IMR-90 (cell line): ENCODE results near the gene ARFGAP2. TPM values are rescaled to one million over a fixed set of nuclear protein-coding genes. Genes with fewer than 3 reads are reported as not detected.

Experiments
- ATAC-seq: fragments of 200-7000 bp; cut with Tn5 transposase; 2 replicates; pipeline ENCODE4 v1.9.1; 2020; ENCODE audit warnings: low read depth, mild to moderate bottlenecking, moderate library complexity
- BruUV-seq: library from RNA; stranded (reverse); fragments of 400-500 nt; replicated peaks from 2 replicates; lab custom pipeline; 2021; lab: Mats Ljungman, UMichigan
- CTCF ChIA-PET: fragments of 300-600 bp; formaldehyde crosslinking; extraction: SDS; loops from one replicate; lab custom pipeline; 2021; ENCODE audit warnings: antibody characterized with exemption; lab: Yijun Ruan, JAX
- POLR2A ChIA-PET: fragments of 300-600 bp; sonication (Branson Sonifier 250); formaldehyde crosslinking; loops from one replicate; lab custom pipeline; 2022; ENCODE audit warnings: antibody characterized with exemption; ENCODE audit not compliant: unreplicated experiment; lab: Charles Lee
- DNase-seq: peaks from one replicate; pipeline ENCODE4 v3.0.0; 2013
- H2AFZ ChIP-seq: replicated peaks from 2 replicates; pipeline ENCODE3; 2013; ENCODE audit warnings: low read length, mild to moderate bottlenecking; ENCODE audit not compliant: poor library complexity
- H2AK5ac ChIP-seq: 2 replicates; pipeline ENCODE4 v1.6.1; 2013; ENCODE audit warnings: low read depth, low read length, inconsistent platforms
- H2AK9ac ChIP-seq: replicated peaks from 2 replicates; pipeline ENCODE3; 2013; ENCODE audit warnings: mild to moderate bottlenecking, low read depth, low read length, moderate library complexity; ENCODE audit not compliant: poor library complexity
- H2BK120ac ChIP-seq: 2 replicates; pipeline ENCODE4 v1.6.1; 2013; ENCODE audit warnings: low read depth, low read length, inconsistent platforms
- H2BK15ac ChIP-seq: 3 replicates; pipeline ENCODE4 v1.6.1; 2013; ENCODE audit warnings: low read depth, low read length, inconsistent platforms
- H2BK20ac ChIP-seq: 2 replicates; pipeline ENCODE4 v1.6.1; 2013; ENCODE audit warnings: low read depth, mild to moderate bottlenecking, inconsistent platforms, low read length, moderate library complexity
- H2BK5ac ChIP-seq: 2 replicates; pipeline ENCODE4 v1.6.1; 2013; ENCODE audit warnings: mild to moderate bottlenecking, low read depth, low read length, inconsistent platforms; ENCODE audit not compliant: poor library complexity, severe bottlenecking
- H3K14ac ChIP-seq: replicated peaks from 2 replicates; pipeline ENCODE4 v1.6.1; 2013; ENCODE audit warnings: low read depth, low read length, inconsistent platforms
- H3K18ac ChIP-seq: 2 replicates; pipeline ENCODE4 v1.6.1; 2013; ENCODE audit warnings: low read depth, low read length, control low read depth
- H3K23ac ChIP-seq: 2 replicates; pipeline ENCODE4 v1.6.1; 2013; ENCODE audit warnings: low read depth, low read length, inconsistent platforms
- H3K27ac ChIP-seq: 2 replicates; pipeline ENCODE4 v1.5.1; 2013; ENCODE audit warnings: mild to moderate bottlenecking, control low read depth, low read length; ENCODE audit not compliant: insufficient read depth
- H3K27me3 ChIP-seq: 2 replicates; pipeline ENCODE4 v1.6.1; 2013; ENCODE audit warnings: low read length; ENCODE audit not compliant: control insufficient read depth, insufficient read depth
- H3K36me3 ChIP-seq: 2 replicates; pipeline ENCODE4 v1.6.1; 2013; ENCODE audit warnings: low read length, mixed read lengths; ENCODE audit not compliant: control insufficient read depth, insufficient read depth
- H3K4ac ChIP-seq: 2 replicates; pipeline ENCODE4 v1.6.1; 2013; ENCODE audit warnings: low read depth, low read length, inconsistent platforms
- H3K4me1 ChIP-seq: 2 replicates; pipeline ENCODE4 v1.6.1; 2013; ENCODE audit warnings: low read length, mixed read lengths; ENCODE audit not compliant: control insufficient read depth, insufficient read depth
- H3K4me2 ChIP-seq: 2 replicates; pipeline ENCODE4 v1.6.1; 2013; ENCODE audit warnings: low read depth, mild to moderate bottlenecking, control low read depth, low read length, moderate library complexity
- H3K4me3 ChIP-seq: 2 replicates; pipeline ENCODE4 v1.5.1; 2013; ENCODE audit warnings: low read depth, mild to moderate bottlenecking, control low read depth, low read length, moderate library complexity; ENCODE audit not compliant: insufficient read depth
- H3K56ac ChIP-seq: 2 replicates; pipeline ENCODE4 v1.6.1; 2013; ENCODE audit warnings: low read length, inconsistent platforms; ENCODE audit not compliant: insufficient read depth; ENCODE audit errors: extremely low read depth
- H3K79me1 ChIP-seq, 2 experiments: 2 replicates each; pipeline ENCODE4 v1.6.1; 2013; ENCODE audit warnings: low read length in 2 of 2, inconsistent platforms in 1 of 2, low read depth in 1 of 2
- H3K9ac ChIP-seq: 2 replicates; pipeline ENCODE4 v1.6.1; 2013; ENCODE audit warnings: low read depth, low read length, control low read depth
- H3K9me1 ChIP-seq: 2 replicates; pipeline ENCODE4 v1.6.1; 2013; ENCODE audit warnings: low read length, inconsistent platforms; ENCODE audit not compliant: insufficient read depth
- H3K9me3 ChIP-seq: 2 replicates; pipeline ENCODE4 v1.6.1; 2013; ENCODE audit warnings: low read length; ENCODE audit not compliant: control insufficient read depth, insufficient read depth
- H4K20me1 ChIP-seq: 2 replicates; pipeline ENCODE4 v1.6.1; 2013; ENCODE audit warnings: low read length, inconsistent platforms; ENCODE audit not compliant: insufficient read depth
- H4K5ac ChIP-seq: 2 replicates; pipeline ENCODE4 v1.6.1; 2013; ENCODE audit warnings: mild to moderate bottlenecking, low read depth, low read length, control low read depth
- H4K8ac ChIP-seq, 2 experiments: 2 replicates each; pipeline ENCODE4 v1.6.1; 2013; ENCODE audit warnings: low read depth in 2 of 2, low read length in 2 of 2, control low read depth in 1 of 2, inconsistent platforms in 1 of 2
- H4K91ac ChIP-seq: 2 replicates; pipeline ENCODE4 v1.6.1; 2013; ENCODE audit warnings: low read depth, low read length, inconsistent platforms; ENCODE audit not compliant: insufficient read depth
- BHLHE40 ChIP-seq: fragments of 150-350 bp; IDR thresholded peaks from 2 replicates; pipeline ENCODE4 v1.6.1; 2016; ENCODE audit warnings: mild to moderate bottlenecking, low read depth, low read length
- CEBPB ChIP-seq: IDR thresholded peaks from 2 replicates; pipeline ENCODE4 v1.6.1; 2012; ENCODE audit warnings: low read depth, low read length, improper control_type of control experiment
- CHD1 ChIP-seq: IDR thresholded peaks from 2 replicates; pipeline ENCODE4 v1.6.1; 2012; ENCODE audit warnings: low read depth, low read length, improper control_type of control experiment
- MAFK ChIP-seq: IDR thresholded peaks from 2 replicates; pipeline ENCODE4 v1.6.1; 2012; ENCODE audit warnings: low read depth, low read length, improper control_type of control experiment
- MAZ ChIP-seq: IDR thresholded peaks from 2 replicates; pipeline ENCODE4 v1.6.1; 2012; ENCODE audit warnings: low read depth, mild to moderate bottlenecking, low read length, improper control_type of control experiment, moderate library complexity, borderline replicate concordance
- MXI1 ChIP-seq: IDR thresholded peaks from 2 replicates; pipeline ENCODE4 v1.6.1; 2012; ENCODE audit warnings: low read depth, mild to moderate bottlenecking, low read length, moderate library complexity, borderline replicate concordance
- RCOR1 ChIP-seq: IDR thresholded peaks from 2 replicates; pipeline ENCODE4 v1.6.1; 2012; ENCODE audit warnings: mild to moderate bottlenecking, low read length, improper control_type of control experiment; ENCODE audit not compliant: insufficient replicate concordance
- SMC3 ChIP-seq: fragments of 150-350 bp; IDR thresholded peaks from 2 replicates; pipeline ENCODE4 v1.6.1; 2016; ENCODE audit warnings: low read depth, mild to moderate bottlenecking, antibody characterized with exemption, low read length, moderate library complexity
- WGBS, 2 experiments: methylation state at CpG; one replicate each; pipeline versions ENCODE4 v1.1.5 to v1.1.7; 2013; ENCODE audit warnings: missing lambda C conversion rate in 2 of 2; ENCODE audit not compliant: insufficient read length in 1 of 2; ENCODE audit errors: extremely low coverage in 2 of 2; 5-methylcytosine and 5-hydroxymethylcytosine counted together
- dilution Hi-C: fragments of 300-500 bp; cut with HindIII; formaldehyde crosslinking; loops from one replicate; pipeline ENCODE4 v1.14.3; 2018; ENCODE audit warnings: low sequenced_read_pairs; ENCODE audit not compliant: unreplicated experiment
- in situ Hi-C: fragments of 300-500 bp; cut with MboI; formaldehyde crosslinking; loops from 3 replicates; pipeline ENCODE4 v1.14.3; 2019; ENCODE audit warnings: low sequenced_read_pairs, inconsistent platforms, mixed read lengths
- intact Hi-C: fragments of 100-400 bp; cut with micrococcal nuclease; formaldehyde crosslinking; loops from 2 replicates; pipeline ENCODE4 v1.10.0; 2022
- polyA plus RNA-seq, 3 experiments: library from polyadenylated mRNA; depleted of rRNA; stranded (reverse); fragments of >200 nt; gene quantifications; 2 replicates each; pipeline ENCODE4 v1.2.3, GENCODE V29; 2012; ENCODE audit warnings: low replicate concordance in 1 of 3
- total RNA-seq: library from RNA; depleted of rRNA; stranded (reverse); fragments of >200 nt; gene quantifications from 2 replicates; pipeline ENCODE4 v1.2.3, GENCODE V29; 2012
- TF ChIP-seq, protein P1 (sequence below): conservative IDR thresholded peaks from 2 replicates; pipeline ENCODE4 v1.5.1; 2012; ENCODE audit warnings: mild to moderate bottlenecking, low read depth, low read length, improper control_type of control experiment
- TF ChIP-seq, protein P2 (sequence below): fragments of 150-350 bp; IDR thresholded peaks from 2 replicates; pipeline ENCODE4 v1.6.1; 2017; ENCODE audit warnings: mild to moderate bottlenecking, antibody characterized with exemption, low read length, low read depth
- TF ChIP-seq, protein P3 (sequence below): fragments of 150-350 bp; IDR thresholded peaks from 2 replicates; pipeline ENCODE4 v1.6.1; 2016; ENCODE audit warnings: low read depth, mild to moderate bottlenecking, low read length, moderate library complexity, borderline replicate concordance

Gene ARFGAP2
- total and polyA plus RNA-seq, 2 of the 4 experiments (the other 2 are of a cell fraction): 54.7 to 87.8 TPM

DNA sequence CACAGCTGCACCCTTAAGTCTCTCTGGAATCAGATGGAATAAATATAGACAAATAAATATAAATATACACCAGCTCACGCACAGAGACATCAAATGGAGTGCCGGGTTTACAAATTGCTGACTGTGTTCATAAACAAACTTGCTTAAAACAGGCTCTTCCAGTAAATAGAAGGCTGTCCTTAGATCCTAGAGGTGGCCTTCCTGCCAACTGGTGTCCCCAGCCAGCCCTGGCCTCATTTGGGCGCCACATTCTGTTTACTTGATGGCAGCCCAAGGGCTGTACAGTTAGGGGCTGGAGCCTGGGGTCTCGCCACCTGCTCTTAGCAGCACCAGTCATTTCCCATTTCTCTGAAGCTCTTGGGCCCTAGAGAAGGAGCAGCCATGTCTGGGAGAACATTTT, 20.8 kb downstream of the ARFGAP2 start:
- Histone ChIP-seq H3K9ac (no peak overlapping the region), H4K20me1 (peaks cover 9% of the 10 kb centered on the region; the same call in 1 of the 2 replicates), H3K4me2 (no peak overlapping the region), H3K27ac (no peak overlapping the region), H2AFZ (no peak overlapping the region), H4K5ac (no peak overlapping the region), H4K8ac (no peak overlapping the region), H2BK15ac (no peak overlapping the region), H2BK5ac (no peak overlapping the region), H3K23ac (no peak overlapping the region), H3K4me3 (no peak overlapping the region), H2AK5ac (0 out of 2 replicates have a peak overlapping the region, but pooled peaks have one; percentile 8), H3K27me3 (no peaks in the 10 kb centered on the region), H3K4me1 (peaks cover 10% of the 10 kb centered on the region), H3K56ac (no peak overlapping the region), H3K36me3 (no peaks in the 10 kb centered on the region), H4K91ac (no peak overlapping the region), H2BK120ac (no peak overlapping the region), H3K18ac (no peak overlapping the region), H3K79me1 (peaks cover 0 to 9% of the 10 kb centered on the region in 2 experiments; a peak in 1 of 4 replicates), H3K14ac (peak overlapping the region; percentile 24; the same call in 1 of the 2 replicates), H2AK9ac (peak overlapping the region; percentile 20), H3K9me3 (no peaks in the 10 kb centered on the region), H2BK20ac (no peak overlapping the region), H3K4ac (no peak overlapping the region), H3K9me1 (peaks cover 12% of the 10 kb centered on the region; the same call in 1 of the 2 replicates)
- TF ChIP-seq MXI1: no peak
- no peak for TF ChIP-seq CHD1
- TF ChIP-seq RCOR1: no peak
- TF ChIP-seq MAZ: no peak
- no peak for TF ChIP-seq MAFK
- TF ChIP-seq, protein P1, sequence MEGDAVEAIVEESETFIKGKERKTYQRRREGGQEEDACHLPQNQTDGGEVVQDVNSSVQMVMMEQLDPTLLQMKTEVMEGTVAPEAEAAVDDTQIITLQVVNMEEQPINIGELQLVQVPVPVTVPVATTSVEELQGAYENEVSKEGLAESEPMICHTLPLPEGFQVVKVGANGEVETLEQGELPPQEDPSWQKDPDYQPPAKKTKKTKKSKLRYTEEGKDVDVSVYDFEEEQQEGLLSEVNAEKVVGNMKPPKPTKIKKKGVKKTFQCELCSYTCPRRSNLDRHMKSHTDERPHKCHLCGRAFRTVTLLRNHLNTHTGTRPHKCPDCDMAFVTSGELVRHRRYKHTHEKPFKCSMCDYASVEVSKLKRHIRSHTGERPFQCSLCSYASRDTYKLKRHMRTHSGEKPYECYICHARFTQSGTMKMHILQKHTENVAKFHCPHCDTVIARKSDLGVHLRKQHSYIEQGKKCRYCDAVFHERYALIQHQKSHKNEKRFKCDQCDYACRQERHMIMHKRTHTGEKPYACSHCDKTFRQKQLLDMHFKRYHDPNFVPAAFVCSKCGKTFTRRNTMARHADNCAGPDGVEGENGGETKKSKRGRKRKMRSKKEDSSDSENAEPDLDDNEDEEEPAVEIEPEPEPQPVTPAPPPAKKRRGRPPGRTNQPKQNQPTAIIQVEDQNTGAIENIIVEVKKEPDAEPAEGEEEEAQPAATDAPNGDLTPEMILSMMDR: no peak
- no peak for TF ChIP-seq SMC3
- TF ChIP-seq CEBPB: no peak
- TF ChIP-seq, protein P2, sequence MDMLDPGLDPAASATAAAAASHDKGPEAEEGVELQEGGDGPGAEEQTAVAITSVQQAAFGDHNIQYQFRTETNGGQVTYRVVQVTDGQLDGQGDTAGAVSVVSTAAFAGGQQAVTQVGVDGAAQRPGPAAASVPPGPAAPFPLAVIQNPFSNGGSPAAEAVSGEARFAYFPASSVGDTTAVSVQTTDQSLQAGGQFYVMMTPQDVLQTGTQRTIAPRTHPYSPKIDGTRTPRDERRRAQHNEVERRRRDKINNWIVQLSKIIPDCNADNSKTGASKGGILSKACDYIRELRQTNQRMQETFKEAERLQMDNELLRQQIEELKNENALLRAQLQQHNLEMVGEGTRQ: no peak
- no peak for TF ChIP-seq BHLHE40
- TF ChIP-seq, protein P3, sequence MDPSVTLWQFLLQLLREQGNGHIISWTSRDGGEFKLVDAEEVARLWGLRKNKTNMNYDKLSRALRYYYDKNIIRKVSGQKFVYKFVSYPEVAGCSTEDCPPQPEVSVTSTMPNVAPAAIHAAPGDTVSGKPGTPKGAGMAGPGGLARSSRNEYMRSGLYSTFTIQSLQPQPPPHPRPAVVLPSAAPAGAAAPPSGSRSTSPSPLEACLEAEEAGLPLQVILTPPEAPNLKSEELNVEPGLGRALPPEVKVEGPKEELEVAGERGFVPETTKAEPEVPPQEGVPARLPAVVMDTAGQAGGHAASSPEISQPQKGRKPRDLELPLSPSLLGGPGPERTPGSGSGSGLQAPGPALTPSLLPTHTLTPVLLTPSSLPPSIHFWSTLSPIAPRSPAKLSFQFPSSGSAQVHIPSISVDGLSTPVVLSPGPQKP: no peak
- dilution Hi-C loops: no loop called here
- in situ Hi-C loops: loop anchor here (10.0 kb wide), 1 partner anchor 241 kb away; the partner anchor contains the start of gene LRP4
- BruUV-seq: no TSS peak
- ATAC-seq (no peak), DNase-seq (no peak)
- WGBS, 2 experiments: 86% methylated on average over 1 of the region's 4 CpGs; no CpG with 5 or more reads in 1 of the 2 experiments
- intact Hi-C loops: no loop called here
- POLR2A ChIA-PET: interaction anchor here (0.5 kb wide), 1 partner anchor 312 kb away, joined by 5 read pairs; no protein-coding TSS in a partner anchor
- CTCF ChIA-PET: no interaction called here
